ENCODE measurements around the gene CXXC5. TPM values are rescaled to one million over a fixed set of nuclear protein-coding genes. Genes with fewer than 3 reads are reported as not detected.
A peak's percentile ranks its signal among the peaks of the same experiment; 100 is the strongest.

CXXC5 gene
- total RNA-seq, 1 donor from 2014 or later, result 41.9 TPM

GRCh38 chr5:139680368-139681111 lies 32.4 kb downstream of the CXXC5 start:
- H3K4me1 ChIP-seq, result peaks cover 12 to 39% of the 10 kb centered on the region in 2 donors

GRCh38 chr5:139681112-139681458 lies 32.9 kb downstream of the CXXC5 start:
- no peak for DNase-seq (ENCODE audit: low spot score in 2 of 2)
- Histone ChIP-seq H3K9me3 (no peaks in the 10 kb centered on the region), H3K27me3 (no peaks in the 10 kb centered on the region), H3K27ac (no peak overlapping the region), H3K4me1 (peaks cover 12 to 40% of the 10 kb centered on the region in 2 donors), H3K4me3 (no peak overlapping the region), H3K36me3 (peaks cover 27 to 37% of the 10 kb centered on the region in 2 donors)
- TF ChIP-seq, protein P1, sequence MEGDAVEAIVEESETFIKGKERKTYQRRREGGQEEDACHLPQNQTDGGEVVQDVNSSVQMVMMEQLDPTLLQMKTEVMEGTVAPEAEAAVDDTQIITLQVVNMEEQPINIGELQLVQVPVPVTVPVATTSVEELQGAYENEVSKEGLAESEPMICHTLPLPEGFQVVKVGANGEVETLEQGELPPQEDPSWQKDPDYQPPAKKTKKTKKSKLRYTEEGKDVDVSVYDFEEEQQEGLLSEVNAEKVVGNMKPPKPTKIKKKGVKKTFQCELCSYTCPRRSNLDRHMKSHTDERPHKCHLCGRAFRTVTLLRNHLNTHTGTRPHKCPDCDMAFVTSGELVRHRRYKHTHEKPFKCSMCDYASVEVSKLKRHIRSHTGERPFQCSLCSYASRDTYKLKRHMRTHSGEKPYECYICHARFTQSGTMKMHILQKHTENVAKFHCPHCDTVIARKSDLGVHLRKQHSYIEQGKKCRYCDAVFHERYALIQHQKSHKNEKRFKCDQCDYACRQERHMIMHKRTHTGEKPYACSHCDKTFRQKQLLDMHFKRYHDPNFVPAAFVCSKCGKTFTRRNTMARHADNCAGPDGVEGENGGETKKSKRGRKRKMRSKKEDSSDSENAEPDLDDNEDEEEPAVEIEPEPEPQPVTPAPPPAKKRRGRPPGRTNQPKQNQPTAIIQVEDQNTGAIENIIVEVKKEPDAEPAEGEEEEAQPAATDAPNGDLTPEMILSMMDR (IDR thresholded peaks at IDR 0.05), result no peak
- intact Hi-C loops (cut with DNase I), result no loop called here

More at GRCh38 chr5:139680368-139681111, 32.4 kb downstream of the CXXC5 start:
- Histone ChIP-seq H3K4me3 (no peak overlapping the region), H3K27ac (no peak overlapping the region), H3K27me3 (no peaks in the 10 kb centered on the region), H3K9me3 (no peaks in the 10 kb centered on the region), H3K36me3 (peaks cover 27 to 37% of the 10 kb centered on the region in 2 donors)
- TF ChIP-seq, protein P1 (IDR thresholded peaks at IDR 0.05), result no peak
- intact Hi-C loops (cut with DNase I), result no loop called here
- DNase-seq (ENCODE audit: low spot score in 2 of 2), result no peak

DNA sequence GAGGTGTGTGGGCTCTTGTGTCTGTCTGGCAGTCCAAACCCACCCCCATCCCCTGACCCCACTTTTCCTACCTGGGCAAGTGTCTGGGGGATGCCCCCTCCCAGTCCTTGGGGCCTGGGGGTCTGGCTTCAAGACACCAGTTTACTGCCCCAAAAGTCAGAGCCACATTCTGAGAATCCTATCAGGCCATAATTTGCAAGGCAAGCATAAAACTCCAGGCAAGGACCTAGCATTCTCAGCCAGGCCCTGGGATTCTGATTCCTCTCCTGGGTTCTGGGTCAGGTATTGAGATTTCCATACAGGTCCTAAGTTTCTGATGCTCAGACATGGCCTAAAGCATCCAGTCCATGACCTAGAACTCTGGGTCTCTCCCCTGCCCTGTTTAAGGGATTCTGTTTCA lies 33.3 kb downstream of the CXXC5 start:
- intact Hi-C loops (cut with DNase I), result no loop called here
- no peak overlapping the region for H3K4me3 ChIP-seq
- H3K27ac ChIP-seq, result no peak overlapping the region
- no peaks in the 10 kb centered on the region for H3K9me3 ChIP-seq
- peaks cover 27 to 37% of the 10 kb centered on the region in 2 donors for H3K36me3 ChIP-seq
- H3K4me1 ChIP-seq, result peaks cover 12 to 39% of the 10 kb centered on the region in 2 donors
- H3K27me3 ChIP-seq, result no peaks in the 10 kb centered on the region
- TF ChIP-seq, protein P1 (IDR thresholded peaks at IDR 0.05), result no peak
- no peak for DNase-seq (ENCODE audit: low spot score in 2 of 2)

GRCh38 chr5:139682016-139682975 lies 34.1 kb downstream of the CXXC5 start:
- H3K27ac ChIP-seq, result no peak overlapping the region
- TF ChIP-seq, protein P1 (IDR thresholded peaks at IDR 0.05), result no peak
- H3K27me3 ChIP-seq, result no peaks in the 10 kb centered on the region
- no peak overlapping the region for H3K4me3 ChIP-seq
- peaks cover 27 to 37% of the 10 kb centered on the region in 2 donors for H3K36me3 ChIP-seq
- peaks cover 10 to 36% of the 10 kb centered on the region in 2 donors for H3K4me1 ChIP-seq
- H3K9me3 ChIP-seq, result no peaks in the 10 kb centered on the region
- DNase-seq (ENCODE audit: low spot score in 2 of 2), result no peak
- intact Hi-C loops (cut with DNase I), result no loop called here

DNA sequence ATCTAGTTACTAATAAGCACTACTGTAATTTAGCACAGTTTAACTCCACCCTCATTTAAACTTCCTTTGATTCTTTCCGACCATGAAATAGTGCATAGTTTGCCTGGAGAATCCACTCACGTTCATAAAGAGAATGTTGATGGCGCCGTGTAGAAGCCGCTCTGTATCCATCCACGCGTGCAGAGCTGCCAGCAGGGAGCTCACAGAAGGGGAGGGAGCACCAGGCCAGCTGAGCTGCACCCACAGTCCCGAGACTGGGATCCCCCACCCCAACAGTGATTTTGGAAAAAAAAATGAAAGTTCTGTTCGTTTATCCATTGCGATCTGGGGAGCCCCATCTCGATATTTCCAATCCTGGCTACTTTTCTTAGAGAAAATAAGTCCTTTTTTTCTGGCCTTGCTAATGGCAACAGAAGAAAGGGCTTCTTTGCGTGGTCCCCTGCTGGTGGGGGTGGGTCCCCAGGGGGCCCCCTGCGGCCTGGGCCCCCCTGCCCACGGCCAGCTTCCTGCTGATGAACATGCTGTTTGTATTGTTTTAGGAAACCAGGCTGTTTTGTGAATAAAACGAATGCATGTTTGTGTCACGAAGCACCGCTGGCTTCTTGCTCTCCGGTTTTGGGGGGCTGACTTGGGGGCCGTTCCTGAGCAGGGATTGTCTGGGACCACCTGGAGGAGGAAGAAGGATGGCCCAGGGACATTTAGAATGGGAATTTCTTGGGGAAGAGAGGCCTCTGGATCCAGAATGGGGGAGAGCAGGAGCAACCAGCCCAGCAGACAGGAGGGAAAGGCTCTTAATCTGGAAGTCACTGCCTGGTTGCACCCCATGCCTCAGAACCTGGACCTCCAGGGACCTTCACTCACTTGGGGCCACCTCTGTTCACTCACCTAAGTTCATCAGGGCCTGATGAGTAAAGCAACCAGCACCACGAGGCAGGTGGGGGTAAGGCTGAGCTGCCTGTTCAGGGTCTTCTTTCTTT lies 35.4 kb downstream of the CXXC5 start:
- TF ChIP-seq, protein P1 (IDR thresholded peaks at IDR 0.05), result no peak

More for the DNA sequence above, 35.4 kb downstream of the CXXC5 start:
- no peaks in the 10 kb centered on the region for H3K9me3 ChIP-seq
- H3K4me1 ChIP-seq, result peaks cover under 1 to 34% of the 10 kb centered on the region in 2 donors
- peaks cover 27 to 37% of the 10 kb centered on the region in 2 donors for H3K36me3 ChIP-seq
- H3K27me3 ChIP-seq, result no peaks in the 10 kb centered on the region
- peak overlapping the region; percentile 35 to 53 for H3K27ac ChIP-seq
- intact Hi-C loops (cut with DNase I), result no loop called here
- no peak overlapping the region for H3K4me3 ChIP-seq
- no peak for DNase-seq (ENCODE audit: low spot score in 2 of 2)

Measured in ascending aorta (tissue), 2 donors.